K562 (cell line): ENCODE results near the gene ZCCHC24. TPM values are rescaled to one million over a fixed set of nuclear protein-coding genes. Genes with fewer than 3 reads are reported as not detected.
A peak's percentile ranks its signal among the peaks of the same experiment; 100 is the strongest.

Experiments
- ARID1B ChIP-seq: fragments of 450-650 bp; IDR thresholded peaks from 2 replicates; pipeline ENCODE4 v1.6.1; 2016; ENCODE audit warnings: antibody characterized with exemption, mild to moderate bottlenecking, inconsistent platforms
- ATF7 ChIP-seq: fragments of 450-650 bp; IDR thresholded peaks from 2 replicates; pipeline ENCODE4 v1.7.1; 2014; ENCODE audit warnings: mild to moderate bottlenecking, moderate library complexity
- BMI1 ChIP-seq: fragments of 150-350 bp; IDR thresholded peaks from 2 replicates; pipeline ENCODE4 v1.6.1; 2014; ENCODE audit warnings: low read length
- CC2D1A ChIP-seq: fragments of 450-650 bp; IDR thresholded peaks from 2 replicates; pipeline ENCODE4 v1.6.1; 2017; ENCODE audit warnings: mild to moderate bottlenecking
- CREM ChIP-seq: IDR thresholded peaks from 2 replicates; pipeline ENCODE4 v1.6.1; 2014; ENCODE audit warnings: antibody characterized with exemption, low read depth
- CTBP1 ChIP-seq: fragments of 450-650 bp; IDR thresholded peaks from 2 replicates; pipeline ENCODE4 v1.6.1; 2016; ENCODE audit warnings: borderline replicate concordance
- EP300 ChIP-seq: IDR thresholded peaks from 2 replicates; pipeline ENCODE4 v1.6.1; 2012; ENCODE audit warnings: low read length, improper control_type of control experiment
- ETV5 ChIP-seq: sonication (generic); formaldehyde crosslinking; IDR thresholded peaks from 2 replicates; pipeline ENCODE4 v1.4.0; 2020; ENCODE audit warnings: low read depth, mild to moderate bottlenecking, missing genetic modification reagents
- HMGN3 ChIP-seq: IDR thresholded peaks from 2 replicates; pipeline ENCODE4 v1.6.1; 2011; ENCODE audit warnings: borderline replicate concordance, low read depth, mild to moderate bottlenecking, mixed read lengths, low read length; ENCODE audit not compliant: insufficient read length; ENCODE audit errors: extremely low read depth
- ILF3 ChIP-seq: fragments of 450-650 bp; IDR thresholded peaks from 2 replicates; pipeline ENCODE4 v1.6.1; 2018; ENCODE audit warnings: antibody characterized with exemption, mild to moderate bottlenecking, moderate library complexity, borderline replicate concordance
- KAT2B ChIP-seq: IDR thresholded peaks from one replicate; pipeline ENCODE4 v1.6.1; 2012; ENCODE audit warnings: low read depth, mild to moderate bottlenecking, control low read depth, inconsistent platforms, low read length, moderate library complexity
- L3MBTL2 ChIP-seq: fragments of 450-650 bp; IDR thresholded peaks from 2 replicates; pipeline ENCODE4 v1.6.1; 2016; ENCODE audit warnings: mild to moderate bottlenecking, moderate library complexity
- MAFF ChIP-seq: IDR thresholded peaks from 2 replicates; pipeline ENCODE4 v1.6.1; 2012; ENCODE audit warnings: low read length, improper control_type of control experiment
- MEF2A ChIP-seq: IDR thresholded peaks from 2 replicates; pipeline ENCODE4 v1.6.1; 2011; ENCODE audit warnings: low read depth, mild to moderate bottlenecking, low read length, moderate library complexity; ENCODE audit not compliant: control insufficient read depth
- MEIS2 ChIP-seq: fragments of 450-650 bp; IDR thresholded peaks from 2 replicates; pipeline ENCODE4 v1.6.1; 2014; ENCODE audit warnings: mild to moderate bottlenecking; ENCODE audit not compliant: partially characterized antibody
- MYNN ChIP-seq, 2 experiments: sonication (generic); formaldehyde crosslinking in 1 of 2; IDR thresholded peaks; 2 replicates each; pipeline versions ENCODE4 v1.5.0 to v1.6.1; 2016 to 2020; ENCODE audit warnings: antibody characterized with exemption in 1 of 2, missing genetic modification reagents in 1 of 2
- NFIC ChIP-seq: fragments of 450-650 bp; IDR thresholded peaks from 2 replicates; pipeline ENCODE4 v1.6.1; 2017; ENCODE audit warnings: mild to moderate bottlenecking, inconsistent platforms
- PATZ1 ChIP-seq: fragments of 250-450 bp; sonication (Bioruptor Pico); IDR thresholded peaks from 2 replicates; pipeline ENCODE4 v1.5.0; 2020; ENCODE audit warnings: mild to moderate bottlenecking, borderline replicate concordance
- POLR3A ChIP-seq: IDR thresholded peaks from 2 replicates; pipeline ENCODE4 v1.6.1; 2011; ENCODE audit warnings: borderline replicate concordance, mild to moderate bottlenecking, moderate library complexity; ENCODE audit not compliant: insufficient read length, insufficient read depth; ENCODE audit errors: extremely low read depth
- RBBP5 ChIP-seq: fragments of 200-600 bp; sonication (generic); IDR thresholded peaks from 2 replicates; pipeline ENCODE4 v1.6.1; 2012; ENCODE audit warnings: borderline replicate concordance, mild to moderate bottlenecking, low read length, control low read depth, inconsistent platforms; ENCODE audit not compliant: insufficient read depth, poor library complexity, severe bottlenecking
- SPI1 ChIP-seq: IDR thresholded peaks from 2 replicates; pipeline ENCODE4 v1.6.1; 2011; ENCODE audit warnings: low read depth, low read length, control low read depth, borderline replicate concordance
- TAF9B ChIP-seq: fragments of 450-650 bp; IDR thresholded peaks from 2 replicates; pipeline ENCODE4 v1.6.1; 2018; ENCODE audit warnings: mild to moderate bottlenecking; ENCODE audit not compliant: partially characterized antibody
- ZKSCAN8 ChIP-seq: fragments of 200-800 bp; sonication (Bioruptor generic); IDR thresholded peaks from 2 replicates; pipeline ENCODE4 v1.6.1; 2016; ENCODE audit warnings: missing genetic modification characterization, missing compliant biosample characterization
- ZNF143 ChIP-seq: sonication (generic); formaldehyde crosslinking; IDR thresholded peaks from 2 replicates; pipeline ENCODE4 v1.9.0; 2022; ENCODE audit warnings: mild to moderate bottlenecking, missing genetic modification reagents
- ZNF253 ChIP-seq: fragments of 250-450 bp; sonication (Bioruptor Pico); conservative IDR thresholded peaks from 2 replicates; pipeline ENCODE4 v1.6.1; 2021; ENCODE audit warnings: mild to moderate bottlenecking
- ZNF324 ChIP-seq: fragments of 250-450 bp; sonication (Bioruptor Pico); IDR thresholded peaks from 2 replicates; pipeline ENCODE4 v1.4.0; 2020; ENCODE audit warnings: mild to moderate bottlenecking
- polyA plus RNA-seq, 8 experiments: library from polyadenylated mRNA; depleted of rRNA in 4 of 8; stranded (reverse) in 5 of 8; unstranded in 3 of 8; fragments of >200 nt; fragmentation: Nextera tagmentation in 2 of 8; fragmentation: Illumina TruSeq in 1 of 8; extraction: Ambion mirVana in 2 of 8; extraction: Trizol in 1 of 8; gene quantifications; 2 replicates each; pipeline versions ENCODE4 v1.2.1 to v1.2.3, GENCODE V29; 2011 to 2014; ENCODE audit warnings: inconsistent platforms in 1 of 8, missing spikeins in 1 of 8
- total RNA-seq, 7 experiments: library from RNA; depleted of rRNA in 6 of 7; stranded (reverse); fragments of >200 nt in 6 of 7; fragmentation: Illumina TruSeq in 2 of 7; extraction: Trizol in 2 of 7; gene quantifications; 2 replicates each; pipeline versions ENCODE4 v1.2.1 to v1.2.3, GENCODE V29; 2011 to 2021; ENCODE audit warnings: low replicate concordance in 1 of 7
- TF ChIP-seq, protein P1 (sequence below): sonication (generic); formaldehyde crosslinking; IDR thresholded peaks from 2 replicates; pipeline ENCODE4 v1.8.1; 2023; ENCODE audit warnings: mild to moderate bottlenecking, missing genetic modification reagents

ZCCHC24 gene
- total and polyA plus RNA-seq, 9 of the 15 experiments (the other 6 are each of a cell fraction or from before 2014, with no cell fraction given): 0.84 to 11.0 (median 4.6) TPM

DNA sequence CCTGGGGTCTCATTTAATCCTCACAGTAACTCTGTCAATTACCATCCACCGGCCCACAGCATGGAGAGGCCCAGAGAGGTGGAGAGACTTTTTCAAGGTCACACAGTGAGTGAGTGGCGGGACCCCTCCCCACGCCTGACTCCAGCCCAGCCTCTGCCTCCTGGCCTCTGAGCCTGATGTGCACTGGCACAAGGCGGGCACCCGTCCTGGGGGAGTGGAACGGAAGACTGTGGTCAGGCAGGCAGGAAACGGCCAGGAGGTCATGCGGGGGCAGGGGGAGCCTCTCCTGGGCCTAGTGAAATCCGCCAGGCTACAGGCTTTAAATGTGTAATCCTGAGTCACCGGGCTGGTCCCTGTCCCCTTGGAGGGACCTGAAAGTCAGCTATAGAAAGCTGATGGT lies 32.2 kb downstream of the ZCCHC24 start (continued):
- TF ChIP-seq CC2D1A: no peak; the same call in 1 of the 2 replicates
- TF ChIP-seq ARID1B: peak; percentile 67
- TF ChIP-seq CTBP1: no peak
- no peak for TF ChIP-seq NFIC
- no peak for TF ChIP-seq ZNF143 (CRISPR knock-in tag)
- no peak for TF ChIP-seq MAFF
- no peak for TF ChIP-seq TAF9B
- no peak for TF ChIP-seq L3MBTL2
- TF ChIP-seq BMI1: no peak
- TF ChIP-seq ZKSCAN8: no peak
- no peak for TF ChIP-seq PATZ1 (CRISPR knock-in tag)
- TF ChIP-seq ILF3: no peak
- no peak for TF ChIP-seq ZNF253 (CRISPR knock-in tag)
- no peak for TF ChIP-seq KAT2B
- no peak for TF ChIP-seq RBBP5
- TF ChIP-seq MEIS2: no peak
- TF ChIP-seq ETV5: peak; percentile 90
- TF ChIP-seq MEF2A: no peak
- no peak for TF ChIP-seq SPI1
- TF ChIP-seq MYNN (IDR thresholded peaks at IDR 0.05): peak; percentile 60; the same call in 1 of the 2 replicates
- no peak for TF ChIP-seq MYNN (CRISPR knock-in tag; IDR thresholded peaks at IDR 0.05)
- TF ChIP-seq POLR3A: no peak
- TF ChIP-seq EP300: peak; percentile 22; the same call in 1 of the 2 replicates
- no peak for TF ChIP-seq HMGN3
- TF ChIP-seq, protein P1, sequence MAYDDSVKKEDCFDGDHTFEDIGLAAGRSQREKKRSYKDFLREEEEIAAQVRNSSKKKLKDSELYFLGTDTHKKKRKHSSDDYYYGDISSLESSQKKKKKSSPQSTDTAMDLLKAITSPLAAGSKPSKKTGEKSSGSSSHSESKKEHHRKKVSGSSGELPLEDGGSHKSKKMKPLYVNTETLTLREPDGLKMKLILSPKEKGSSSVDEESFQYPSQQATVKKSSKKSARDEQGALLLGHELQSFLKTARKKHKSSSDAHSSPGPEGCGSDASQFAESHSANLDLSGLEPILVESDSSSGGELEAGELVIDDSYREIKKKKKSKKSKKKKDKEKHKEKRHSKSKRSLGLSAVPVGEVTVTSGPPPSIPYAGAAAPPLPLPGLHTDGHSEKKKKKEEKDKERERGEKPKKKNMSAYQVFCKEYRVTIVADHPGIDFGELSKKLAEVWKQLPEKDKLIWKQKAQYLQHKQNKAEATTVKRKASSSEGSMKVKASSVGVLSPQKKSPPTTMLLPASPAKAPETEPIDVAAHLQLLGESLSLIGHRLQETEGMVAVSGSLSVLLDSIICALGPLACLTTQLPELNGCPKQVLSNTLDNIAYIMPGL: no peak
- no peak for TF ChIP-seq ATF7
- TF ChIP-seq ZNF324 (CRISPR knock-in tag): no peak
- TF ChIP-seq CREM: 0 out of 2 replicates have a peak, but pooled peaks have one; percentile 7
